Stimulated activated CD8-positive, alpha-beta memory T cell treated with anti-CD3 and anti-CD28 coated beads, Interleukin-12 subunit alpha, Interleukin-12 subunit beta, amount 100 ng/mL, for 1 hour (primary cell): ENCODE data around the gene FAM181B.

Experiments
- DNase-seq: peaks from one replicate; pipeline ENCODE4 v3.0.0-alpha.2; 2020; ENCODE audit warnings: low read depth

Gene FAM181B, protein sequence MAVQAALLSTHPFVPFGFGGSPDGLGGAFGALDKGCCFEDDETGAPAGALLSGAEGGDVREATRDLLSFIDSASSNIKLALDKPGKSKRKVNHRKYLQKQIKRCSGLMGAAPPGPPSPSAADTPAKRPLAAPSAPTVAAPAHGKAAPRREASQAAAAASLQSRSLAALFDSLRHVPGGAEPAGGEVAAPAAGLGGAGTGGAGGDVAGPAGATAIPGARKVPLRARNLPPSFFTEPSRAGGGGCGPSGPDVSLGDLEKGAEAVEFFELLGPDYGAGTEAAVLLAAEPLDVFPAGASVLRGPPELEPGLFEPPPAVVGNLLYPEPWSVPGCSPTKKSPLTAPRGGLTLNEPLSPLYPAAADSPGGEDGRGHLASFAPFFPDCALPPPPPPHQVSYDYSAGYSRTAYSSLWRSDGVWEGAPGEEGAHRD

DNA sequence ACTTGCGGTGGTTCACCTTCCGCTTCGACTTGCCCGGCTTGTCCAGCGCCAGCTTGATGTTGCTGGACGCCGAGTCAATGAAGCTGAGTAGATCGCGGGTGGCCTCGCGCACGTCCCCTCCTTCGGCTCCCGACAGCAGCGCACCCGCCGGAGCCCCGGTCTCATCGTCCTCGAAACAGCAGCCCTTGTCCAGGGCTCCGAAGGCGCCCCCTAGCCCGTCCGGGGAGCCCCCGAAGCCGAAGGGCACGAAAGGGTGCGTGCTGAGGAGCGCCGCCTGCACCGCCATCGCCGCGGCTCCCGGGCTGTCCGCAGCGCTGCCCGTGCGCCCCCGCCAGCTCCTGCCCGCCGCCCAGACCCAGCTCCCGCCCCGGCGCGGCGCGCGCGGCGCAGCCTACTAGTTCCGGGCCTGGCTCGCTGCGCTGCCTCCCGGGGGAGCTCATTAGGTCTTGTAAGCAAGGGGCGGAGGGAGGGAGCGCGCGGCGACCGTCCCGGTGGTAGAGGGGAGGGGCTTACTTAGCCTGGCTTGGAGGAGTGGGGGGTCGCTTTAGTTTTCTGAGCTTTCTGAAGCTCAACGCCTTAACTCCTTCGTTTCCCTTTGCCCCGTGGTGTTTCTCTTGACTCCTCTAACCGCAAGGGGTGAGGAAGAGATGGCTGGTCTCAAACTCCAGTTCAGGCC lies at the start of gene FAM181B:
Gene FAM181B (minus strand): TSS at position 421 of the 676 bp plus-strand sequence. CDS start 135 bp downstream, at position 286.
- no peak for DNase-seq

DNA sequence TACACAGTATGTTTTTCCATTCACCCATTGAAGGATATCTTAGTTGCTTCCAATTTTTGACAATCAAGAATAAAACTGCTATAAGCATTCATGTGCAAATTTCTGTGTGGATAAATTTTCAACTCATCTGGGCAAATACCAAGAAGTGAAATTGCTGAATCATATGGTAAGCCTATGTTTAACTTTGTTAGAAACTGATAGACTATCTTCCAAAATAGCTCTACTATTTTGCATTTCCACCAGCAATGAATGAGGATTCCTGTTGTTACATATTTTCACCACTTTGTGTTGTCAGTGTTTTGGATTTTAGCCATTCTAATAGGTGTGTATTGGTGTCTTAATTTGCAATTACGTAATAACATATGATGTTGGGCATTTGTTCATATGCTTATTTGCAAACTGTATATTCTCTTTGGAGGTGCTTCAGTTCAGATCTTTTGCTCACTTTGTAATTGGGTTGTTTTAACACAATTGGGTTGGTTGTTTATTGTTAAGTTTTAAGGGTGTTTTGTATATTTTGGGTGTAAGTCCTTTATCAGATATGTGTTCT lies 49.2 kb upstream of the FAM181B start:
- no peak for DNase-seq

DNA sequence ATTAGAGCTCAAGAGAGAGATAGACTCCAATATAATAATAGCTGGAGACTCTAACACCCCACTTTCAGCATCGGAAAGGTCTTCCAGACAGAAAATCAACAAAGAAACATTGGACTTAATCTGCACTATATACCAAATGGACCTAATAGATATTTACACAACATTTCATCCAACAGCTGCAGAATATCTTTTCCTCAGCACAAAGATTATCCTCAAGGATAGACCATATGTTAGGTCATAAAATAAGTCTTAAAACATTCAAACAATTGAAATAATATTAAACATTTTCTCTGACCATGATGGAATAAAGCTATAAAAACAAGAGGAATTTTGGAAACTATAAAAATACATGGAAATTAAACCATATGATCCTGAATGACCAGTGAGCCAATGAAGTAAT lies 45.1 kb upstream of the FAM181B start:
- DNase-seq: no peak

DNA sequence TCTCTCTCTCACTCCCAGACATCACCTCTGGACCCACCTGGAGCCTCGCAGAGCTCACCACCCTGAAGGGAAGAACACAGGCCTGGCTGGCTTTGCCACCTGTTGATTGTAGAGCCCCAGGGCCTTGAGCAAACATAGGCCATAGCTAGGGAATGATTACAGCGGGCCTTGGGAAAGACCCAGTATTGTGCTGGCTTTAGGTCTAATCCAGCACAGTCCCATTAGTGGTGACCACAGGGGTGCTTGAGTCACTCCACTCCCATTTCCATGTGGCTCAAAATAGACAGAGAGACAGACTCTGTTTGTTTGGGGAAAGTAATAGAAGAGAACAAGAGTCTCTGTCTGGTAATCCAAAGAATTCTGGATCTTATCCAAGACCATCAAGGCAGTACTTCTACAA lies 42.7 kb upstream of the FAM181B start:
- no peak for DNase-seq

DNA sequence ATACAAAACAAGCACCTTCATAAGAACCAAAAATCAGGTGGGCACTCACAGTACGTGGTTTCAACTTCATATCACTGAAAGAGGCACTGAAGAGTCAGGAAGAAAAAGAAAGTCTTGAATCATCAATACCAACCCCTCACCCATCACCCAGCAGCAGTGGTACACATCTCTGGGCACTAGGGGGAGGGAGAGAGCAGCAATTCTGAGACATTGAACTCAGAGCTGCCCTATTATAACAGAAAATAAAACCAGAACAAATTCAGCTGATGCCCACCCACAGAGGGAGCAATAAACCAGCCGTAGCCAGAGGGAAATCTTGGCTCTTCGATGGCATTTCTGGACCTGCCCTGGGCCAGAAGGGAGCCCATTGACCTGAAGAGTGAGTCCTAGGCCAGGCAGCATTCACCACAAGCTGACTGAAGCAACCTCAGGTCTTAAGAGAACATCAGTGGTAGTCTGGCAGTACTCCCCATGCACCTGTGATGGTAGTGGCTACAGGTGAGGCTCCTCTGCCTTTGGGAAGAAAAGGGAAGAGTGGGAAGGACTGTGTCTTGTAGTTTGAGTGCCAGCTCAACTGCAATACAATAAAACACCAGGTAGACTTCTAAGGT lies 42.2 kb upstream of the FAM181B start:
- no peak for DNase-seq

DNA sequence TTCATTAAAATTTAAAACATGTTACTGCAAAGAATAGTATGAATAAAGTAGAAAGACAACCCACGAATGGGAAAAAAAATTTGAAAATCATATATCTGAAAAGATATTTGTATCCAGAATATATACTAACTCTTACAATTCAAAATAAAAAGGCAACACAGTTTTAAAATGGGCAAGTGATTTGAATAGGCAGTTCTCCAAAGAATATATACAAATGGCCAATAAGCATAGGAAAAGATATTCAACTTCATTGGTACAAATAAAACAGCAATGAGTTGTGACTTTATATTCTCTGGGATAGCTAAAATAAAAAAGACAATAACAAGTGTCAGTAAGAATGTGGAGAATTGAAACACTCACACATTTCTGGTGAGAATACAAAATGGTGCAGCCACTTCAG lies 41.6 kb upstream of the FAM181B start:
- no peak for DNase-seq

DNA sequence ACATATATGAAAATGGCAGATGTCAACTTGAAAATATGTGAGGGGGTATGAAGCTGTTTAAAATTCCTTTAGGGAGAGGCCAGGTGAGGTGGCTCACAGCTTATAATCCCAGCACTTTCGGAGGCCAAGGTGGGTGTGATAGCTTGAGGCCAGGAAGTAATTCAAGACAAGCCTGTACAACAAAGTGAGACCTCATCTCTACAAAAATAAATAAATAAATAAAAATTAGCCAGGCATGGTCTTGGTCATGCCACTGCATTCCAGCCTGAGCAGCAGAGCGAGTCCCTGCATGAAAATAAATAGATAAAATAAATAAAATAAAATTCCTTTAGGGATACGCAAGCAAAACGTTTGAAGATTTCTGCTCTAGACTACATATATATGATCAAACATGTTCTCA lies 38.1 kb upstream of the FAM181B start:
- DNase-seq: no peak

DNA sequence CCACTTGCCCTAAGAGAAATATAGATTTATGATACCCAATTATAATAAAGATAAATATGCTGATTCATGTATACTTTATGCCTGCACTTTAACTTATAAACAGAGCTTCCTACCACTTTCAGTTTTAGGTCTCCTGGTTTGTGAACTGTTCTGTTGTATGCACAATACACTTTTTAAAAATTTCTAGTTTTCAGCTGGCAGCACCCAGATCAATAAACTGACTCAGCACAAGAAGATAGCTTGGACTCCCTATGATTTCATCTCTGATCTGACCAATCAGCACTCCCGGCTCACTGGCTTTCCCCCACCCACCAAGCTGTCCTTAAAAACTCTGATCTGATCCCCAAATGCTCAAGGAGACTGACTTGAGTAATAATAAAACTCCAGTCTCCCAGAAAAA lies 33.5 kb upstream of the FAM181B start:
- DNase-seq: no peak

DNA sequence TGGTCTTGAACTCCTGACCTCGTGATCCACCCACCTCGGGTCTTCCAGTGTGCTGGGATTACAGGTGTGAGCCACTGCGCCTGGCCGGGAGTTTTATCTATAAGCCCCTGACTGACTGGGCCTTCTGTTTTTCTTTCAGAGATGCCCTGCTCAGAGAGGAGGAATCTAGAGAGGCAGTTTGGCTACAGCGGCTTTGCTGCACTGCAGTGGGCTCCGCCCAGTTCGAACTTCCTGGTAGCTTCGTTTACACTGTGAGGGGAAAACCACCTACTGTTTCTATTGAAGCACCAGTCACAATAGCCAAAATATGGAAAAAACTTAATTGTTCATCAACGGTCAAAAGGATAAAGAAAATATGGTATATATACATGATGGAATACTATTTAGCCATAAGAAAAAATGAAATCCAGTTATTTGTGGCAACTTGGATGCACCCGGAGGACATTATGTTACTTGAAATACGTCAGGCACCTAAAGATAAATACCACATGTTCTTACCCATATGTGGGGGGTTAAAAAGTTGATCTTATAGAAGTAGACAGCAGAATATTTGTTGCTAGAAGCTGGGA lies 31.9 kb upstream of the FAM181B start:
- no peak for DNase-seq

DNA sequence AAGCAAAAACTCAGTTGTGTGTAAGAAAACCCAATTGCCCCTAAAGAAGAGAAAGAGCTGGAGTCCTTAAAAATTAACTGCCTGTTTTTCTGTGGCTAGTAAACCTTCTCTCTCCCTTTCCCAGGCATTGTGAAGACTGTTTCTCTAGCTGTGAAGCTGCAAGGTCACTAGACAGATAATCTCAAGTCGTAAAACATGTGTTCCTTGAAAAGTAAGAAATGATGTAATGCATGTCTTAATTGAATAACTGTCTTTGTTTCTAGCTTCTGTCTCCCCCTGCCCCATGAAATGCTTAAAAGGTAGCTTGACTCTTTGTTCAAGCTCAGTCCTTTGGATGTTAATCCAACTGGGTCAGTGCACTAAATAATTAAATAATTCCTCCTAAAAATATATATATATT lies 29.5 kb upstream of the FAM181B start:
- no peak for DNase-seq

DNA sequence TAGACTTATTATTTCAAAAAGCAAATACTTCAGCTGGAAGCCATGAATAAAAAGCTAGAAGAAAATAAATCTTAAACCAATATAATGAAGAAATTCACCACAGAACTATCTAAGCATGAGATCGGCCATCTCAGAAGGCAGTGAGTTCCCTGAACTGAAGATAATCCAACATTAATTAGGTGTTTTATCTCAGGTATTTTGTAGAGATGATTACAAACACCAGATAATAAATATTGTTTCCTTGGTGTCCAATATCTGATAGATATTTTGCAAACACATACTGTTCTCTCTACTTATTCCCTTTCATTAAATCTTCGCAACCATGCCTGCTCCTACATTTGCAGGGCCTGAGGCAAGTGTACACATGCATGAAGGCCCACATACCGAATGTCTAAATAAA lies 26.0 kb upstream of the FAM181B start:
- DNase-seq: no peak

DNA sequence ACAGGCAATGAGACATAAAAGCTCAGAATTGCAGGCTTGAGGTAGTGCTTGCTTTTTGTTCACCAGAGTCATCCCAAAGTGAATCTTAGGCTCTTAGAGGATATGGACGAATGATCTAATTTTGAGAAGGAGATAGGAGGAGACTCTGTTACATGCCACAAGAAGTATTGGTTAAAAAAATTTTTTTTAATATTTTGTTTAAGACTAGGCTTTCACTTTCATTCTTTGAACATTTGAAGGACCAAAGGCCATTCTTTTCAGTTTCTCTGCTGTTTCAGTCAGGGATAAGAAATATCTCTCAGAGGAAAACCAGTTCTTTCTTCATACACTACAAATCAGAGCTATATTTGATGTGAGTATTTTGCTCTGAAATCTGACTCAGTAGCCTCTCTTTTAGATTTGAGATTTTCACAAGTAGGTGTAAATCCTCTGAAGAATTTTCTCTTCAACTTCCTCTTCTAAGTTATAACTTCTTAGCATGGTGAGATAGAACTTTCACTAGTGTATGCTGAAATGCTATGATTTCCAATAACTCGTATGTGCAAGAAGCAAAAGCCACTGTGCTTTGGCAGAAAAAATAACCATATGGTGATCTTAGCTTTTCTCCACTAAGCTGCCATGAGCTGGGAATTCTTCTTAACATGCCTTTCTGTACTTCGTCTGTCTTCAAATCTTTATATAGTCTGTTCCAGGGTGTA lies 24.1 kb upstream of the FAM181B start:
- no peak for DNase-seq

DNA sequence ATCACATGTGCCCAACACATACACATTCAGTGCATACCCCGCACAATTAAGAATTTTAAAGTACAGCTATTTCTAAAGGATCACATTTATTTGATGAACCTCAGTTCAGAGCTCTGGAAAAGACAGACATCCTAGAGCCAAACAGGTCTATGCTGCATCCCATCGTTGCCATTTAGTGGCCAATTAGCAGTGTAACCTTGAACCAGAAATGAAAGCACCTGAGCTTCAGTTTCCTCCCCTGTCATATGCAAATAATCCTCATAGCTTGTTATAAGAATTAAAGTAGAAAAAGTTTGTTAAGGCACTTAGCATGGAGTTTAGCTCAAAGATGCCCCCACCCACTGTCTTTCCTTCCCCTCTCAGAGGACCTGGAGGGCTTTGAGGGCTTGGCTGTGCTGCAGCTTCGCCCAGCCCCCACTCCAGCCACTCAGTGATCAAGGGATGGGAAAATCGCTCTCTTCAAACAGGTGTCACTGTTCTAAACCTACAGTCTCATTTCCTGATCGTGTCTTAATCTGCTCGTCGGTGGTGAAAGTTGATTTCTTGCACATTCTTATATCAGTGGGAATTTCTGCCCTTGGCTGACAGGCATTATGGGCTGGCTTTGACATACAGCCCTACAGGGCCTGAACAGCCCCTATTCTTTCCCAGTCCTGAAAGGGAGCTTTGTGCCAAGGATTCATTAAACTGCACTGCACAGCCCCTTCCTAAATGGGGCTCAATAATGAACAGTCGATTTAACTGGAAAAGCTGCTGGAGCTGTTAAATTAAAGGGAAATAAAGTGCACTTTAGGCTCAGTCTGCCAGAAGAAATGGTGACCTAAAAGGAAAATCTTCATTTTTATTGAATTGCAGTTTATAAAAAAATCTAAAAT lies 23.3 kb upstream of the FAM181B start:
- DNase-seq: no peak

DNA sequence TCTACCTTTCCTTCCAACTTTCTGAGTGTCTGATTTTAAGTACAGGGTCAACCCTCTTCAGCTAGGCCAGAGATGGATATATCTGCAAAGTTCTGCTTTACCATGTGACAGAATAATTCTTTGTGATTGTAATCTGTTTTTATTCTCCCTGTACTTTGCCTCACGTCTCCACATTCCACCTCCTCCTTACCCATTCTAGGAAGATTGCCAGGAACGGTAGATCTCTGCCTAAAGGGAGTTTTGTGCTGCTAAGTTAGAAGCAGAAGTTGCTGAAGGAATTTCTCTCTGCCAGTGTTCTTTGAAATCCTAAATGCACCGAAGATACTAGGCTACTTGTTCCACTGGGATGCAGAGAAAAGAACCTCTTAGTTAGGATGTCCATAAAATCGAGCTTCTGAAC lies 20.7 kb upstream of the FAM181B start:
- no peak for DNase-seq

DNA sequence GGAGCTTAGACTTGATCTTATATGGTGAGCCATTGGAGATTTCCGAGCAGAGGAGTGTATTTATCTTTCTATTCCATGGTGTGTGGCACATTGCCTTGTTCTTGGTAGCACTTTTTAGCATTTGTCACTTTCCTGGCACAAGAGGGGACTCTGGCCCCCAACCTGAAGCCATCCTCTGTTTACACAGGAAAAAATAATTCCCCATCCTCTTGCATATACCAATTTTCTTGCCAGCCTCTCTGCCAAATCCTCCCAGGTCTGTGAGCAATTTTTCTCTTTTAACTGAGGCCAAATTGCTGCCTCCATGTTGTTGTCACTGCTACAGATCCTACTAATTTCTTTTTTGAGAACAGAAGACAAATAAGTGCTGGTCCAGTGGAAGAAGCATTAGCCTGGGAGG lies 20.3 kb upstream of the FAM181B start:
- no peak for DNase-seq

DNA sequence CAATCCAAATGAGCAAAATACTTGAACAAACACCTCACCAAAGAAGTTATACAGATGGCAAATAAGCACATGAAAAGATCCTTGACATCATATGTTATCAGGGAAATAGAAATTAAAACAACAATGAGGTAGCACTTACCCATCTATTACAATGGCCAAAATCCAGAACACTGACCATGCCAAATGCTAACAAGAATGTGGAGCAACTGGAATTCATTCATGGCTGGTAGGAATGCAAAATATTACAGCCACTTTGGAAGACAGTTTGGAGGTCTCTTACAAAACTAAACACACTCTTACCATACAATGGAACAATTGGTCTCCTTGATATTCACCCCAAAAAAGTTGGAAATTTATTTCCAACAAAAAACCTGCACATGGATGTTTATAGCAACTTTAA lies 19.1 kb upstream of the FAM181B start:
- no peak for DNase-seq

DNA sequence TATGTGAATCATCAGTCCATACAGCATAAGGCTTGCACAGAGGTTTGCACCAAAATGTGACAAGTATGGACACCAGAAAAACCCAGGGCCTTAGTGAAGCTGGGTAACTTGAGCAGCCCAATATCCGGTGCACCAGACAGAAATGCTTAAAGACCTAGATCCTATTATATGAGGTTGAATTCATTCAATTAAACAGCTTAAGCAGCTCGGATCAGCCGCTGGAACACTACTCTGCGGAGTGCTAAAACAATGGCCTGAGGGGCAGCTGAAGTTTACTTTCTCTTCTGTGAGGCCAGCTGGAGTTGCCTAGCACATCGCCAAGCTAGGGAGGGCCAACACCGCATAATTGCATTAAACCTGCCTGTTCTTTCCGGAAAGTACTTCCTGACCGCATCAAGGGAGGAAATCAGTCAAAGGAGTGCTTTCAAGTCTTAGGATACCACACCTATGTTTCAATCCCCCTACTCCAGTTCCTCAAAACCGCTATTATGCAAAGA lies 17.0 kb upstream of the FAM181B start:
- DNase-seq: no peak

DNA sequence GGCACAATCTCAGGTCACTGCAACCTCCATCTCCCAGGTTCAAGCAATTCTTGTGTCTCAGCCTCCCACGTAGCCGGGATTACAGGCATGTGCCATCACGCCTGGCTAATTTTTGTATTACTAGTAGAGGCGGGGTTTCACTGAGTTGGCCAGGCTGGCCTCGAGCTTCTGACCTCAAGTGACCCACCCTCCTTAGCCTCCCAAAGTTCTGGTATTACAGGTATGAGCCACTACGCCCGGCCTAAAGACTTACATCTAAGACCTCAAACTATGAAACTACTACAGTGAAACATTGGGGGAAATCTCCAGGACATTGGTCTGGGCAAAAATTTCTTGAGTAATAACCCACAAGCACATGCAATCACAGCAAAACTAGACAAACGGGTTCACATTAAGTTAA lies 13.8 kb upstream of the FAM181B start:
- DNase-seq: no peak

DNA sequence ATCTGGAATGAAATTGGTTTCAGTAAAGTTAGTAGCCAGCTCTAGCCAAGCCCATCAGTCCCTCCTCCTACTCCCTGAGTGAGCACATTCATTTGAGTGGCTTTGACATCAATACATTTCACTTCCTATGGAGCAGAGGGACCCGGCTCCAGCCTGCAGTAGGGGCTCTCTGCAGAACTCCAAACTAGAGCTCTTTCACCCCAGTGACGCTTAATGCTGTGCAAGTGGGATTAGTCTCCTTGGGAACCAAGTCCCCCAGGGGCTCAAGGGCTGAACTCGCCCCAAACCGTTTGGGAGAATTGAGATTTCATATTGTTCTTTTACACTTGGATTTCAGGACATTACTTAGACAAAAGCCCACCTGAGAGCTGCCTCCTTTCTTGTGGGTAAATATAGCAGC lies 4.4 kb upstream of the FAM181B start:
- no peak for DNase-seq

DNA sequence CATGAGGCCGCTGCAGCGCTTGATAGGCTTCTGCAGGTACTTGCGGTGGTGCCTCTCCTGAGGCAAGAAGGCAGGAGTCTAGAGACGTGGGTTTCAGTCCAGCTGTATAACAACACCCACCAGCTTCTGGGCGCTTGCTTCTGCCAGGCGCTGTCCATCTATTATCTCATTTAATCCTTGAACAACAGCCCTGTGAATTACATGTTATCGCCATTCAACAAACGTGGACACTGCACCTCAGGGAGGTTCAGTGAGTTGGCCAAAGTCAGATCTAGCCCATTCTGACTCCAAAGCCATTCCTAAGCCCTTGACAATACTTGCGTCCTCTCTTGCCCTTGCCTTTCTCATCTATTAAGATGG lies 436 bp upstream of the FAM181B start:
- DNase-seq: no peak
